Measurements from ENCODE around the gene LCP1.
"Not testable (repeated sequence)": the region's sequence is repeated elsewhere in the genome, so short reads cannot be mapped to it uniquely, and the experiment has no call there.

The LCP1 gene

GRCh38 chr13:46182491-46182877 is 507 bp upstream of the LCP1 start:
- DNase-seq (ENCODE audit: low spot score), result no peak

- DNase-seq (ENCODE audit: low spot score), result no peak
Measured at GRCh38 chr13:46181377-46181839, 569 bp downstream of the LCP1 start.

- no peak for DNase-seq (ENCODE audit: low spot score)
Measured at GRCh38 chr13:46179969-46180763, 1.8 kb downstream of the LCP1 start.

- DNase-seq (ENCODE audit: low spot score), result no peak
Measured at GRCh38 chr13:46179491-46179908, 2.5 kb downstream of the LCP1 start.

GRCh38 chr13:46178821-46179220 is 3.2 kb downstream of the LCP1 start:
- no peak for DNase-seq (ENCODE audit: low spot score)

GRCh38 chr13:46178143-46178542 is 3.8 kb downstream of the LCP1 start:
- DNase-seq (ENCODE audit: low spot score), result no peak

GRCh38 chr13:46176756-46177155 is 5.2 kb downstream of the LCP1 start:
- no peak for DNase-seq (ENCODE audit: low spot score)

GRCh38 chr13:46173656-46174055 is 8.3 kb downstream of the LCP1 start:
- DNase-seq (ENCODE audit: low spot score), result no peak

GRCh38 chr13:46172531-46172991 is 9.4 kb downstream of the LCP1 start:
- DNase-seq (ENCODE audit: low spot score), result no peak

GRCh38 chr13:46171739-46172138 is 10.2 kb downstream of the LCP1 start:
- DNase-seq (ENCODE audit: low spot score), result no peak

GRCh38 chr13:46171217-46171616 is 10.8 kb downstream of the LCP1 start:
- DNase-seq (ENCODE audit: low spot score), result no peak

- no peak for DNase-seq (ENCODE audit: low spot score)
Measured at GRCh38 chr13:46170687-46171086, 11.3 kb downstream of the LCP1 start.

- DNase-seq (ENCODE audit: low spot score), result no peak
Measured at GRCh38 chr13:46170268-46170667, 11.7 kb downstream of the LCP1 start.

- no peak for DNase-seq (ENCODE audit: low spot score)
Measured at GRCh38 chr13:46169758-46170157, 12.2 kb downstream of the LCP1 start.

GRCh38 chr13:46168783-46169182 is 13.2 kb downstream of the LCP1 start:
- no peak for DNase-seq (ENCODE audit: low spot score)

GRCh38 chr13:46168341-46168740 is 13.6 kb downstream of the LCP1 start:
- no peak for DNase-seq (ENCODE audit: low spot score)

- DNase-seq (ENCODE audit: low spot score), result no peak
Measured at GRCh38 chr13:46166947-46167610, 14.9 kb downstream of the LCP1 start.

GRCh38 chr13:46166224-46166584 is 15.8 kb downstream of the LCP1 start:
- DNase-seq (ENCODE audit: low spot score), result no peak

- DNase-seq (ENCODE audit: low spot score), result no peak
Measured at GRCh38 chr13:46165485-46166223, 16.3 kb downstream of the LCP1 start.

- no peak for DNase-seq (ENCODE audit: low spot score)
Measured at GRCh38 chr13:46164661-46165060, 17.3 kb downstream of the LCP1 start.

- DNase-seq (ENCODE audit: low spot score), result not testable (repeated sequence)
Measured at GRCh38 chr13:46162741-46163140, 19.2 kb downstream of the LCP1 start.

- peak; percentile 53 for DNase-seq (ENCODE audit: low spot score)
Measured at GRCh38 chr13:46160471-46161066, 21.4 kb downstream of the LCP1 start.

All from hepatic stellate cell (primary cell).